H1 (cell line): ENCODE data around the gene RASSF4. TPM values are rescaled to one million over a fixed set of nuclear protein-coding genes. Genes with fewer than 3 reads are reported as not detected.

Source experiments
- BRCA1 ChIP-seq: IDR thresholded peaks from 2 replicates; pipeline ENCODE4 v1.6.1; 2012; ENCODE audit warnings: low read depth, low read length, improper control_type of control experiment
- CREB1 ChIP-seq: IDR thresholded peaks from 2 replicates; pipeline ENCODE4 v1.6.1; 2012; ENCODE audit warnings: inconsistent platforms
- GABPA ChIP-seq: IDR thresholded peaks from 2 replicates; pipeline ENCODE4 v1.6.1; 2011; ENCODE audit warnings: mild to moderate bottlenecking, low read length, moderate library complexity, borderline replicate concordance; ENCODE audit not compliant: insufficient read depth
- HDAC2 ChIP-seq, 2 experiments: fragments of 300-600 bp in 1 of 2; sonication (generic) in 1 of 2; IDR thresholded peaks; 2 replicates each; pipeline ENCODE4 v1.6.1; 2011 to 2012; ENCODE audit warnings: low read depth in 2 of 2, low read length in 2 of 2, mild to moderate bottlenecking in 2 of 2, moderate library complexity in 2 of 2, borderline replicate concordance in 1 of 2, inconsistent platforms in 1 of 2
- KDM4A ChIP-seq: IDR thresholded peaks from one replicate; pipeline ENCODE4 v1.7.1; 2012; ENCODE audit warnings: low read depth, mild to moderate bottlenecking, moderate library complexity, low read length, inconsistent platforms; ENCODE audit not compliant: severe bottlenecking
- MAFK ChIP-seq: IDR thresholded peaks from 2 replicates; pipeline ENCODE4 v1.6.1; 2012; ENCODE audit warnings: low read depth, mild to moderate bottlenecking, improper control_type of control experiment, low read length
- TAF7 ChIP-seq: optimal IDR thresholded peaks from 2 replicates; pipeline ENCODE3; 2011; ENCODE audit warnings: low read depth, mild to moderate bottlenecking, inconsistent platforms, low read length, moderate library complexity, borderline replicate concordance
- TCF12 ChIP-seq: IDR thresholded peaks from 2 replicates; pipeline ENCODE4 v1.6.1; 2011; ENCODE audit warnings: low read depth, mild to moderate bottlenecking, low read length
- polyA plus RNA-seq, 7 experiments: library from polyadenylated mRNA; depleted of rRNA in 3 of 7; stranded (reverse) in 5 of 7; unstranded in 2 of 7; fragments of >200 nt in 5 of 7; fragments of 200-250 nt in 2 of 7; gene quantifications; 1 replicate in 5 of 7; 2 replicates in 1 of 7; 4 replicates in 1 of 7; pipeline versions ENCODE4 v1.2.1 to v1.2.3, GENCODE V29; 2011 to 2013; ENCODE audit warnings: missing spikeins in 2 of 7, mixed read lengths in 2 of 7
- total RNA-seq: library from RNA; stranded (reverse); fragmentation: NEBNext Ultra II Directional; extraction: Animal tissue kit (Norgen Biotek cat#: 25700); gene quantifications from 2 replicates; pipeline ENCODE4 v1.2.1, GENCODE V29; 2021

RASSF4 gene
- total and polyA plus RNA-seq, 2 of the 8 experiments (the other 6 are each of a cell fraction or from before 2014, with no cell fraction given), result 14.3 to 14.5 TPM

GRCh38 chr10:44932517-44933450 lies 26.8 kb upstream of the RASSF4 start (continued):
- TF ChIP-seq TAF7, result no peak
- no peak for TF ChIP-seq BRCA1
- no peak for TF ChIP-seq HDAC2 (IDR thresholded peaks at IDR 0.05; ENCODE audit: borderline replicate concordance in 1 of 2, low read depth in 2 of 2, low read length in 2 of 2)
- TF ChIP-seq GABPA, result peak; percentile 63; the same call in 1 of the 2 replicates
- TF ChIP-seq TCF12, result peak; percentile 70; the same call in 1 of the 2 replicates
- no peak for TF ChIP-seq MAFK
- no peak for TF ChIP-seq KDM4A
- TF ChIP-seq CREB1, result peak; percentile 46
- TF ChIP-seq, all 59 proteins: peak for 9
